Activated T-cell treated with anti-CD3 and anti-CD28 coated beads, Interleukin-2, amount 50 U/mL, for 72 hours (primary cell): ENCODE measurements around the gene RFPL2. TPM values are rescaled to one million over a fixed set of nuclear protein-coding genes. Genes with fewer than 3 reads are reported as not detected.
"Not testable (repeated sequence)": the region's sequence is repeated elsewhere in the genome, so short reads cannot be mapped to it uniquely, and the experiment has no call there.

Experiments
- ATAC-seq, 2 donors: fragments of 150-1000 bp; cut with Tn5 transposase; replicated peaks in 1 of 2; 2 replicates each; pipeline ENCODE4 v1.10.0; 2021; ENCODE audit warnings: moderate library complexity in 2 of 2, mild to moderate bottlenecking in 1 of 2
- DNase-seq, 2 donors: peaks; one replicate each; pipeline ENCODE4 v3.0.0; 2021 to 2022; ENCODE audit warnings: mixed read lengths in 1 of 2
- H3K27ac Mint-ChIP-seq: one replicate; pipeline ENCODE4 v1.8.0; 2022; ENCODE audit warnings: mild to moderate bottlenecking, moderate library complexity, mixed read lengths
- H3K27me3 Mint-ChIP-seq: one replicate; pipeline ENCODE4 v1.8.0; 2022; ENCODE audit warnings: low read depth, mixed read lengths
- H3K36me3 Mint-ChIP-seq, 2 donors: one replicate each; pipeline ENCODE4 v1.8.0; 2022; ENCODE audit warnings: mixed read lengths in 2 of 2, mild to moderate bottlenecking in 1 of 2; ENCODE audit not compliant: insufficient read depth in 2 of 2
- H3K4me1 Mint-ChIP-seq: one replicate; pipeline ENCODE4 v1.8.0; 2022; ENCODE audit warnings: low read depth, mixed read lengths
- H3K4me3 Mint-ChIP-seq, 2 donors: one replicate each; pipeline ENCODE4 v1.8.0; 2022; ENCODE audit warnings: mild to moderate bottlenecking in 2 of 2, mixed read lengths in 2 of 2, moderate library complexity in 2 of 2
- H3K9me3 Mint-ChIP-seq, 2 donors: one replicate each; pipeline ENCODE4 v1.8.0; 2022; ENCODE audit warnings: mixed read lengths in 2 of 2
- total RNA-seq, 2 donors: library from RNA; stranded (reverse); gene quantifications; one replicate each; pipeline ENCODE4 v1.2.3, GENCODE V29; 2022

RFPL2 gene
- total RNA-seq, 2 donors from 2014 or later, result 0.50 TPM; not detected in 1

DNA sequence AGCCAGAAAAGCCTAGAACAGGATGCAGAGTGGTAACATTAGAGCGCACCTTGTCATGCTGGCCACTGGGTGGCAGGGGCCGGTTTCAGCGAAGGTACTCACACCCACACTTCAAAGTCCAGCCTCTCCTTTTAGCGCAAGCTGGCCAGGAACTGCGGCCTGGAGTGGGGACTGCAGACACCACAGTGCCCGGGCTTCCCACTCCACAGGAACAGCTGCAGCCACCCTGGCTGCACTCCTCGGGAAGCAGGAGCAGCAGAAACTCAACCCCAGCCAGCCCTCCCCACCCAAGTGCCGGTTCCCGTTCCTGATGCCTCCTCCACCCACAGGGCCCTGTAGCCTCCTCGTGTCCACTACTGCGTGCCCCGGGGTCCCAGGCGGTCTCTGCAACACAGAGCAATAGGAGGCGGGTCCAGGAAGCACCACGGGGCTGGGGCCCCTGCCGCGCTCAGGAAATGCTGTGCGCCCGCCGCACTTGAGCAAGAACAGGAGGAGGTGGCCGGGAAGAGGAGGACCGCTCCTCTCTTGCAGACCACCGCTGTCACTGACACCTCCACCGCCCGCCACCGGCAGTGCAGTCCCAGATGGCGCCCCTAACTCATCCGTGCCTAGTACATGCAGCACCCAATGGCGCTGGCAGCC, 2.2 kb downstream of the RFPL2 start:
- ATAC-seq, result peak in 1 of 2 donors; percentile 61
- Mint-ChIP-seq H3K4me1 (peaks cover 48% of the 10 kb centered on the region), H3K27ac (no peak overlapping the region), H3K4me3 (peak overlapping the region; percentile 75 to 88), H3K27me3 (peaks cover 19% of the 10 kb centered on the region), H3K36me3 (no peaks in the 10 kb centered on the region), H3K9me3 (no peaks in the 10 kb centered on the region)
- peak; percentile 46 to 51 for DNase-seq

DNA sequence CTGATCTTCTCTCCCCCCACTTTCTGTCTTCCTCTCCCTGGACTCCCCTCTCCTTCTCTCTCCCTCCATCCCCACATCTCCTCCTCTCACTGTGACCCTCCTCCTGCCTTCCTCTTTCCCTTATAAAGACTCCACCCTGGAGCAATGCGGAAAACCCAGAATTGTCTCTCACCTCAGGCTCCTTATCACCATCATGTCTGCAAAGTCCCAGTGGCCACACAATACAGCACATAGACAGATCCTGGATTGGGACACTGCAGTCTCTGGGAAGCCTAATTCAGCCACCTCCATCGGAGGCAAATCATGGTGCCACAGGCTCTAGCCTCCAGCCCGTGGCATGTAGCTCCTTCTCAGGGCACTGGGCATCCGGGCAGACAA, 2.7 kb downstream of the RFPL2 start:
- no peak for ATAC-seq
- H3K27ac Mint-ChIP-seq, result no peak overlapping the region

GRCh38 chr22:32200752-32201151, 4.1 kb downstream of the RFPL2 start:
- no peak for DNase-seq
- no peak for ATAC-seq
- Mint-ChIP-seq H3K4me1 (peaks cover 44% of the 10 kb centered on the region), H3K9me3 (no peaks in the 10 kb centered on the region), H3K36me3 (no peaks in the 10 kb centered on the region), H3K27ac (no peak overlapping the region), H3K4me3 (no peak overlapping the region), H3K27me3 (peaks cover 27% of the 10 kb centered on the region)

More for the DNA sequence above, 2.7 kb downstream of the RFPL2 start:
- peaks cover 19% of the 10 kb centered on the region for H3K27me3 Mint-ChIP-seq
- H3K36me3 Mint-ChIP-seq, result no peaks in the 10 kb centered on the region
- peak overlapping the region; percentile 75 to 88 for H3K4me3 Mint-ChIP-seq
- peaks cover 48% of the 10 kb centered on the region for H3K4me1 Mint-ChIP-seq
- DNase-seq, result no peak
- H3K9me3 Mint-ChIP-seq, result no peaks in the 10 kb centered on the region

DNA sequence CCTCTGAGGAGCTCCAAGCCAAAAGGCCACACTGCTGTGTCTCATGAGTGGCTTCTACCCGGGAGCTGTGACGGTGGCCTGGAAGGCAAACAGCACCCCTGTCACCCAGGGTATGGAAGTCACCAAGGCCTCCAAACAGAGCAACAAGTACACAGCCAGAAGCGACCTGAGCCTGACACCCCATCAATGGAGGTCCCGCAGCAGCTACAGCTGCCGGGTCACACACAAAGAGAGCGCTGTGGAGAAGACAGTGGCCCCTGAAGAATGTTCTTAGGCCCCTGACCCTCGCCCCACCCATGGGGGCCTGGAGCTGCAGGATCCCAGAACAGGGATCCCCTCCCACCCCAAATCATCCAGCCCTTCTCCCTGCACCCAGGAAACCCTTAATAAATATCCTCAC, 4.9 kb downstream of the RFPL2 start:
- Mint-ChIP-seq H3K27me3 (peaks cover 27% of the 10 kb centered on the region), H3K9me3 (no peaks in the 10 kb centered on the region), H3K27ac (no peak overlapping the region), H3K4me1 (peaks cover 40% of the 10 kb centered on the region), H3K36me3 (no peaks in the 10 kb centered on the region), H3K4me3 (no peak overlapping the region)
- ATAC-seq, result no peak
- DNase-seq, result no peak

DNA sequence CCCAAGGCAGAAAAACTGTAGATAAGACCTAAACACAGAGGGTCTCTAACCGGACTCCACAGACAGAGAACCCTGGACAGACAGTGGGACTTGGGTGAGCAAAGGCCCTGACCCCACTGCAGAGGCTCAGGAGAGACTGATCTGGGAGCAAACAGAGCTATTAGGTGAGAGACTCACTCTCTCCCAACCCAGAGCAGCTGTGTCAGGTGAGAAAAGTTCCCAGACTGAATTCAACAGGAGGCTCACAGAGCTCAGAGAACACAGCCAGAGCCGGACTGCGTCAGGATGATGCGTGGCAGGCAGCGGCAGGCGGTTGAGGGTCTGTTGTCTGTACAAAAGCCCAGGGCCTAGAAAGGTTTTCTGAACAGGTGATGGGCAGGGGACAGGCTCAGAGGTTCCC, 5.5 kb downstream of the RFPL2 start:
- no peak for DNase-seq
- H3K4me1 Mint-ChIP-seq, result peaks cover 34% of the 10 kb centered on the region
- no peaks in the 10 kb centered on the region for H3K9me3 Mint-ChIP-seq
- H3K4me3 Mint-ChIP-seq, result no peak overlapping the region
- no peak for ATAC-seq
- no peak overlapping the region for H3K27ac Mint-ChIP-seq
- H3K36me3 Mint-ChIP-seq, result no peaks in the 10 kb centered on the region
- peaks cover 27% of the 10 kb centered on the region for H3K27me3 Mint-ChIP-seq

DNA sequence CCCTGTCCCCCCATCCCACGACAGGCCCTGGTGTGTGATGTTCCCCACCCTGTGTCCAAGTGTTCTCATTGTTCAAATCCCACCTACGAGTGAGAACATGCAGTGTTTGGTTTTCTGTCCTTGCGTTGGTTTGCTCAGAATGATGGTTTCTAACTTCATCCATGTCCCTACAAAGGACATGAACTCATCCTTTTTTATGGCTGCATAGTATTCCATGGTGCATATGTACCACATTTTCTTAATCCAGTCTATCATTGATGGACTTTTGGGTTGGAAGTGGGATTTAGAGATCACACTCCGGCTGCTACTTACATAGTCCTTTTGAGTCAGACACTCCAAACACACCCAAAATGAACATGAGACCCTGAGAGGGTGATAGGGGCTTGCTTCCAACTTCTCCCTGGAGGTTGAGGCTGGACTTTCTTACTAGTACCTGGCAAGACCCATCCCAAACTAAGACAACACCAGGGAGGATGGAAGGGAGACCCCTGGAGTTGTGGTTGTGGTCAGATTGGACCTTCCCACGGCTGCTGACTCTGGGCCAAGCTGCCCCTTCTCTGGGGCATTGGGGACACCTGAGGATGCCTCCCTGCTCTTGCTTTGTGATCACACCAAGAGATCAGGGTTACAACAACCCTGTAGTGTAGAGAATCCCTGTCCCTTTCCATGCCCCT, 7.2 kb downstream of the RFPL2 start:
- DNase-seq, H3K9me3 Mint-ChIP-seq, ATAC-seq, H3K27ac Mint-ChIP-seq, H3K4me3 Mint-ChIP-seq, H3K36me3 Mint-ChIP-seq: not testable (repeated sequence)
- Mint-ChIP-seq H3K4me1 (peaks cover 17% of the 10 kb centered on the region), H3K27me3 (peaks cover 14% of the 10 kb centered on the region)

GRCh38 chr22:32195900-32196299, 9.0 kb downstream of the RFPL2 start:
- DNase-seq, H3K4me3 Mint-ChIP-seq, H3K27me3 Mint-ChIP-seq, H3K36me3 Mint-ChIP-seq, H3K4me1 Mint-ChIP-seq, H3K9me3 Mint-ChIP-seq, ATAC-seq, H3K27ac Mint-ChIP-seq: not testable (repeated sequence)

DNA sequence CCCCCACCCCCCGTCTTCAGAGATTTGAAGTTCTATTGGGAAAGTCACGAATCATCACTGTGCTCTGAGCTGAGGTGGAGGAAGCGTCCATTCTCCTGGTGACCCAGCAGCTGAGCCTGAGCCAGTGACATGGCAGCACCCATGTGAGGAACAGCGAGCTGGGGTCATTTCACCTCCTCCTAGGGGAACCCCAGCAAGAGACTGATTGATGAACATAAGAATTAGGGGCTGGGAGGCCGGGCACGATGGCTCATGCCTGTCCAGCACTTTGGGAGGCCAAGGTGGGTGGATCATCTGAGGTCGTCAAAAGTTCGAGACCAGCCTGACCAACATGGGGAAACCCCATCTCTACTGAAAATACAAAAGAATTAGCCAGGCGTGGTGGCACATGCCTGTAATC, 11.5 kb downstream of the RFPL2 start:
- H3K36me3 Mint-ChIP-seq, H3K27me3 Mint-ChIP-seq, ATAC-seq: not testable (repeated sequence)

GRCh38 chr22:32191021-32191420, 13.9 kb downstream of the RFPL2 start:
- H3K36me3 Mint-ChIP-seq, H3K27me3 Mint-ChIP-seq, H3K27ac Mint-ChIP-seq, H3K4me3 Mint-ChIP-seq, DNase-seq, H3K9me3 Mint-ChIP-seq, H3K4me1 Mint-ChIP-seq, ATAC-seq: not testable (repeated sequence)

More for the DNA sequence above, 11.5 kb downstream of the RFPL2 start:
- not testable (repeated sequence) for H3K9me3 Mint-ChIP-seq, H3K4me3 Mint-ChIP-seq, DNase-seq, H3K4me1 Mint-ChIP-seq, H3K27ac Mint-ChIP-seq

DNA sequence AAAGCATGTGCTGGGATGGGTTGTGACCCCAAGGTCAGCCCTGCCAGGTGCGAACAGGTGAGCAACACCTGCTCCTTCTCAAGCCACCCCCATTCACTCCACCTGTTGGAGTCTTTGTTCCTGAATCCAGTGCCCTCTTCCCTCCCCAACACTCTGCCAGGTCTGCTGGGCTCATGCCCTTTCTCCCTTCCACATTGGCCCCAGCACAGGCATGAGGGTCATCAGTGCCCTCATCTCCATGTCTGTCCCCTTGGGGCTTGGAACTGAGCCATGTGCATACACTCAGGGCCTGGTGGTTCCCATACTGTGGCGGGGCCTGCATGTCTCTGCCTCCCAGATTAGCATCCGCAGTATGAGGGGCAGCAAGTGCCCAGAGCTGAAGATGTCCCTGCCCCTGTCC, 19.1 kb downstream of the RFPL2 start:
- DNase-seq (no peak), ATAC-seq (no peak)
- H3K4me3 Mint-ChIP-seq, result no peak overlapping the region
- H3K27me3 Mint-ChIP-seq, result peaks cover 7% of the 10 kb centered on the region
- H3K4me1 Mint-ChIP-seq, result no peaks in the 10 kb centered on the region
- no peaks in the 10 kb centered on the region for H3K9me3 Mint-ChIP-seq
- H3K27ac Mint-ChIP-seq, result no peak overlapping the region
- H3K36me3 Mint-ChIP-seq, result no peaks in the 10 kb centered on the region

DNA sequence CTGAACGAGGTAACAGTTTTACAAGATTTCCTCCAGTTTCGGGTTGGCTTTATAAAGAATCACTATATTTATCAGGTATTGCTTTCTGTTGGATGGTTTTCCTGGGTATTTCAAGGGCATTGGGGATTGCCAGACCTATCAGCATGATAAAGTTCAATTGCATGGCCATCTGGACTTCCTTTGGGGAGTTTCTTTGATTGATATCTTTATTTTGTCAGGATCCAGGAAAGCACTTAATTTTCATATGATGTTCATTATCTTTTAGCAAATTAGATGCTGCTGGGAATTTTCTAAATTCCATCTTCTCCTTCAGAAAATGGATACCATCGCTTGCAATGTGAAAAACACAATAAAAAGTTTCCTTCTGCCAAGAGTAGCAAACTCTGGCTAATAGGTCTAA, 21.2 kb downstream of the RFPL2 start:
- Mint-ChIP-seq H3K9me3 (no peaks in the 10 kb centered on the region), H3K27me3 (peaks cover 10% of the 10 kb centered on the region), H3K27ac (no peak overlapping the region), H3K4me1 (no peaks in the 10 kb centered on the region), H3K36me3 (no peaks in the 10 kb centered on the region), H3K4me3 (no peak overlapping the region)
- DNase-seq, result no peak
- no peak for ATAC-seq

DNA sequence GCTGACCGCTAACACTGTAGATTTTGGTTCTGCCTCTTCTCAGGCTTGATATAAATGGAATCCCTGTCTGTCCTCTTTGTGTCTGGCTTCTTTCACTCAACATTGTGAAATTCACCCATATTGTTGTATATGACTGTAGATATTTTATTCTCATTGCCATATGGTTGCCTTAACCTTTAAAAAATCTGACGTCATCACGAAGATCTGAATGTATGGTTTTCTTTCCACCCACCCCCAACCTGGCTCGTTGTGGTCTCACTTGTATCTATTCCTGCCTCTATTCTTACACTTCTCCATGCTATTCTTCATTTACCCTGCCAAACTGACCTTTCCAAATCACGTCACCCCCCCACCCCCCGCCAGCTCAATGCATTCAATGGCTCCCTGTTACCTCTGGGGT, 23.8 kb downstream of the RFPL2 start:
- H3K4me1 Mint-ChIP-seq, result no peaks in the 10 kb centered on the region
- no peak overlapping the region for H3K4me3 Mint-ChIP-seq
- DNase-seq (no peak), ATAC-seq (no peak)
- no peaks in the 10 kb centered on the region for H3K9me3 Mint-ChIP-seq
- peaks cover 28% of the 10 kb centered on the region for H3K27me3 Mint-ChIP-seq
- no peaks in the 10 kb centered on the region for H3K36me3 Mint-ChIP-seq
- no peak overlapping the region for H3K27ac Mint-ChIP-seq

- Mint-ChIP-seq H3K27ac (no peak overlapping the region), H3K4me3 (no peak overlapping the region), H3K36me3 (no peaks in the 10 kb centered on the region), H3K9me3 (no peaks in the 10 kb centered on the region), H3K4me1 (no peaks in the 10 kb centered on the region), H3K27me3 (peaks cover 34% of the 10 kb centered on the region)
- no peak for DNase-seq
- ATAC-seq, result no peak
Observed at GRCh38 chr22:32177221-32177765, 27.6 kb downstream of the RFPL2 start.
